ENCODE measurements around the gene XXYLT1. TPM values are rescaled to one million over a fixed set of nuclear protein-coding genes. Genes with fewer than 3 reads are reported as not detected.

The XXYLT1 gene
- total RNA-seq, 1 donor from 2014 or later: 14.5 TPM

GRCh38 chr3:195115600-195116406, 155.2 kb downstream of the XXYLT1 start:
- DNase-seq (ENCODE audit: extremely low spot score in 2 of 2): no peak
- intact Hi-C loops (cut with DNase I): no loop called here
- no peaks in the 10 kb centered on the region for H3K9me3 ChIP-seq
- H3K36me3 ChIP-seq: no peaks in the 10 kb centered on the region
- H3K4me3 ChIP-seq: no peak overlapping the region
- H3K27me3 ChIP-seq: no peaks in the 10 kb centered on the region
- TF ChIP-seq CTCF (IDR thresholded peaks at IDR 0.05): no peak
- no peak for TF ChIP-seq POLR2AphosphoS5 (IDR thresholded peaks at IDR 0.05; ENCODE audit: insufficient read depth in 1 of 2, low read depth in 1 of 2)
- TF ChIP-seq POLR2A (IDR thresholded peaks at IDR 0.05): no peak
- H3K4me1 ChIP-seq: peaks cover 24% of the 10 kb centered on the region
- no peak overlapping the region for H3K27ac ChIP-seq

- intact Hi-C loops (cut with DNase I): loop anchor here (5.0 kb wide), 1 partner anchor 142 kb away; no protein-coding TSS in a partner anchor
- H3K4me1 ChIP-seq: peaks cover 16% of the 10 kb centered on the region
- H3K9me3 ChIP-seq: no peaks in the 10 kb centered on the region
- H3K36me3 ChIP-seq: no peaks in the 10 kb centered on the region
- no peak overlapping the region for H3K4me3 ChIP-seq
- TF ChIP-seq CTCF (IDR thresholded peaks at IDR 0.05) (no peak), POLR2A (IDR thresholded peaks at IDR 0.05) (no peak), POLR2AphosphoS5 (IDR thresholded peaks at IDR 0.05; ENCODE audit: insufficient read depth in 1 of 2, low read depth in 1 of 2) (no peak)
- H3K27me3 ChIP-seq: no peaks in the 10 kb centered on the region
- DNase-seq (ENCODE audit: extremely low spot score in 2 of 2): no peak
- H3K27ac ChIP-seq: no peak overlapping the region
These were observed 156.0 kb downstream of the XXYLT1 start for GRCh38 chr3:195114786-195115599.

- intact Hi-C loops (cut with DNase I): loop anchor here (5.0 kb wide), 1 partner anchor 144 kb away; no protein-coding TSS in a partner anchor
- Histone ChIP-seq H3K36me3 (no peaks in the 10 kb centered on the region), H3K27me3 (no peaks in the 10 kb centered on the region), H3K4me1 (peaks cover 11% of the 10 kb centered on the region), H3K9me3 (no peaks in the 10 kb centered on the region), H3K4me3 (no peak overlapping the region), H3K27ac (no peak overlapping the region)
- TF ChIP-seq POLR2AphosphoS5 (IDR thresholded peaks at IDR 0.05; ENCODE audit: insufficient read depth in 1 of 2, low read depth in 1 of 2): no peak
- TF ChIP-seq POLR2A (IDR thresholded peaks at IDR 0.05): no peak
- TF ChIP-seq CTCF (IDR thresholded peaks at IDR 0.05): no peak
- no peak for DNase-seq (ENCODE audit: extremely low spot score in 2 of 2)
These were observed 157.2 kb downstream of the XXYLT1 start for GRCh38 chr3:195113536-195114425.

GRCh38 chr3:195113048-195113447, 157.9 kb downstream of the XXYLT1 start:
- intact Hi-C loops (cut with DNase I): loop anchor here (5.0 kb wide), 1 partner anchor 144 kb away; no protein-coding TSS in a partner anchor
- Histone ChIP-seq H3K27ac (no peak overlapping the region), H3K9me3 (no peaks in the 10 kb centered on the region), H3K4me1 (peaks cover 5% of the 10 kb centered on the region), H3K4me3 (no peak overlapping the region), H3K27me3 (no peaks in the 10 kb centered on the region), H3K36me3 (no peaks in the 10 kb centered on the region)
- no peak for DNase-seq (ENCODE audit: extremely low spot score in 2 of 2)
- TF ChIP-seq CTCF (IDR thresholded peaks at IDR 0.05): no peak
- TF ChIP-seq POLR2A (IDR thresholded peaks at IDR 0.05): no peak
- TF ChIP-seq POLR2AphosphoS5 (IDR thresholded peaks at IDR 0.05; ENCODE audit: insufficient read depth in 1 of 2, low read depth in 1 of 2): no peak

All from vagina (tissue), 2 donors.